ENCODE results near the gene SNRNP35. TPM values are rescaled to one million over a fixed set of nuclear protein-coding genes. Genes with fewer than 3 reads are reported as not detected.
"Not testable (repeated sequence)": the region's sequence is repeated elsewhere in the genome, so short reads cannot be mapped to it uniquely, and the experiment has no call there.

Gene SNRNP35
- total RNA-seq, 2 experiments from 2014 or later, result 26.2 to 28.6 TPM

DNA sequence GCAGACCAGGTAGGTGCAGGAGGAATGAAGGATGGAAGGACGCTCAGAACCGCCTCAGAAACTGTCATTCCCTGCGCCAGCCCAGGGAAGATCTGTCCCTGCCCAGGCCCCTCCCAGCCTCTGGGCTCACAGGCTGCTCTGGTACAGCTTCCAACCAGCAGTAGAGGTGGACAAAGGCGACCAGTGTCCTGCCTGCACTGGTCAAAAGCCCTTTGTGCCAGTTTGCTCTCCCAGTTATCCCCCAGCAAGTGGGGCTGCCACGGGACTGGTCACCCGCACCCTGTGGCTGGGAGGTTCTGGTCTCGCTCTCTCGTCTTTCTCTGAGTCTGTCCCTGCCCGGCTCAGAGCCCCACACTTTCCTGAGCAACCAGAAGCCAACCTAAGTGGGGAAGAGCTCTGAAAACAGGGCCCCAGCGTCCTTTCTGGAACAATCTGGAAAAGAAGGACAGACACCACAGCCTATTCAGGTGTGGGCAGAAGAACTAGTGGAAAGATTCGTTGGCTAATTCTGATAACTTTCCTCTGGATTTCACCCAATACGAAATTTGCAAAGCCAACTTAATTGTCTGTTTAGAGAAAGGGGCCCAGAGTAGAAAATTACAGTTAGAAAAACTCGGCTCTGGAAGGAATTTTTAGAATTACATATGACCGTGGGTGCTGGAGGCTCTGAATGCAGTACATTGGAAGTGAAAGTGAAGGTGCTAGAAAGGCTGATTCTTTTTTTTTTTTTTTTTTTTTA is 21.7 kb downstream of the SNRNP35 start:
- no peak overlapping the region for H3K27ac ChIP-seq (ENCODE audit: low read depth in 1 of 2, low read length in 2 of 2)
- intact Hi-C loops (cut with DNase I, micrococcal nuclease), result no loop called here
- TF ChIP-seq, protein P1, sequence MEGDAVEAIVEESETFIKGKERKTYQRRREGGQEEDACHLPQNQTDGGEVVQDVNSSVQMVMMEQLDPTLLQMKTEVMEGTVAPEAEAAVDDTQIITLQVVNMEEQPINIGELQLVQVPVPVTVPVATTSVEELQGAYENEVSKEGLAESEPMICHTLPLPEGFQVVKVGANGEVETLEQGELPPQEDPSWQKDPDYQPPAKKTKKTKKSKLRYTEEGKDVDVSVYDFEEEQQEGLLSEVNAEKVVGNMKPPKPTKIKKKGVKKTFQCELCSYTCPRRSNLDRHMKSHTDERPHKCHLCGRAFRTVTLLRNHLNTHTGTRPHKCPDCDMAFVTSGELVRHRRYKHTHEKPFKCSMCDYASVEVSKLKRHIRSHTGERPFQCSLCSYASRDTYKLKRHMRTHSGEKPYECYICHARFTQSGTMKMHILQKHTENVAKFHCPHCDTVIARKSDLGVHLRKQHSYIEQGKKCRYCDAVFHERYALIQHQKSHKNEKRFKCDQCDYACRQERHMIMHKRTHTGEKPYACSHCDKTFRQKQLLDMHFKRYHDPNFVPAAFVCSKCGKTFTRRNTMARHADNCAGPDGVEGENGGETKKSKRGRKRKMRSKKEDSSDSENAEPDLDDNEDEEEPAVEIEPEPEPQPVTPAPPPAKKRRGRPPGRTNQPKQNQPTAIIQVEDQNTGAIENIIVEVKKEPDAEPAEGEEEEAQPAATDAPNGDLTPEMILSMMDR (IDR thresholded peaks at IDR 0.05), result no peak
- DNase-seq, result no peak
- peaks cover 5% of the 10 kb centered on the region for H3K36me3 Mint-ChIP-seq (ENCODE audit: low read depth)
- peaks cover 46% of the 10 kb centered on the region for H3K4me1 ChIP-seq (ENCODE audit: insufficient read depth, low read length)
- CTCF ChIA-PET, result no interaction called here
- H3K27me3 ChIP-seq (ENCODE audit: control insufficient read depth in 1 of 2, insufficient read depth in 2 of 2, low read length in 2 of 2), result no peaks in the 10 kb centered on the region
- no peak for ATAC-seq (ENCODE audit: poor library complexity)
- peaks cover 39% of the 10 kb centered on the region for H3K4me1 Mint-ChIP-seq (ENCODE audit: low read depth)
- POLR2A ChIA-PET, result no interaction called here
- no peaks in the 10 kb centered on the region for H3K27me3 Mint-ChIP-seq
- no peaks in the 10 kb centered on the region for H3K9me3 Mint-ChIP-seq
- peak overlapping the region; percentile 24 for H3K27ac Mint-ChIP-seq
- H3K4me3 Mint-ChIP-seq, result no peak overlapping the region
- no peaks in the 10 kb centered on the region for H3K36me3 ChIP-seq (ENCODE audit: insufficient read depth, low read length)
- H3K9me3 ChIP-seq (ENCODE audit: control insufficient read depth in 1 of 2, insufficient read depth in 1 of 2, low read length in 2 of 2), result no peaks in the 10 kb centered on the region
- no peak overlapping the region for H3K4me3 ChIP-seq (ENCODE audit: low read length)

DNA sequence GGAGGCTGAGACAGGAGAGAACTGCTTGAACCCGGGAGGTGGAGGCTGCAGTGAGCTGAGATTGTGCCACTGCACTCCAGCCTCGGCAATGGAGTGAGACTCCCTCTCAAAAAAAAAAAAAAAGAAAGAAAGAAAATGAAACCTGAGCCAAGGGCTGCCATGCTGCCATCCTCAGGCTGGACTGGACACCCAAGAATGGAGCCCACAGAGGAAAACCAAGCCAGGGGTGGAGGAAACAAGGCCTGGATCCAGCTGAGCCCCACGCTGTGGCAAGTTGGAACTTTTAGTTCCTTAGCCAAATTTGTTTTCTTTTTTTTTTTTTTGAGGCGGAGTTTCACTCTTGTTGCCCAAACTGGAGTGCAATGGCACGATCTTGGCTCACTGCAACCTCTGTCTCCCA is 23.3 kb downstream of the SNRNP35 start:
- H3K4me3 ChIP-seq (ENCODE audit: low read length); POLR2A ChIA-PET; H3K9me3 Mint-ChIP-seq; H3K36me3 Mint-ChIP-seq (ENCODE audit: low read depth); H3K27me3 ChIP-seq (ENCODE audit: control insufficient read depth in 1 of 2, insufficient read depth in 2 of 2, low read length in 2 of 2); H3K27ac ChIP-seq (ENCODE audit: low read depth in 1 of 2, low read length in 2 of 2); DNase-seq; H3K4me3 Mint-ChIP-seq; ATAC-seq (ENCODE audit: poor library complexity); H3K36me3 ChIP-seq (ENCODE audit: insufficient read depth, low read length); intact Hi-C loops (cut with DNase I, micrococcal nuclease); H3K9me3 ChIP-seq (ENCODE audit: control insufficient read depth in 1 of 2, insufficient read depth in 1 of 2, low read length in 2 of 2); H3K27me3 Mint-ChIP-seq; H3K27ac Mint-ChIP-seq: not testable (repeated sequence)
- H3K4me1 Mint-ChIP-seq (ENCODE audit: low read depth), result peaks cover 39% of the 10 kb centered on the region
- CTCF ChIA-PET, result interaction anchor here (0.7 kb wide), 1 partner anchor 8 kb away, joined by 4 read pairs; no protein-coding TSS in a partner anchor
- H3K4me1 ChIP-seq (ENCODE audit: insufficient read depth, low read length), result peaks cover 39% of the 10 kb centered on the region

DNA sequence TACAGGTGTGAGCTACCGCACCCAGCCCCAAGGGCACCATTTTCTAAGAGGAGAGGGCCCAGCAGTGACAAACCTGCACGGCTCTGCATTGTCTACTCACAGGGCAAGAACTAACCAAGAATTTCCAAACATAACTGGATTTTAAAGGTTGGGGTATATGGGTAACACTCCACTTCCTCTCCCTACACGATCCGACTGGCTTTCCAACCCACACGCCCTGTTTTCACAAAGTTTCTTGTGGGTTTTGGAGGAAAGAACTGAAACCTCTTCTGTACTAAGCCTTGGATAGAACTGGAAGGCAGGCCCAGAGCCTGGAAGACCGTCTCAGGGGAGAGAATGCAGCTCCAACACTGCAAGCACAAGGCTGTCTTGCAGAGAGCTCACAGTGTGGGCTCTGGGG is 24.9 kb downstream of the SNRNP35 start:
- H3K27me3 Mint-ChIP-seq, result no peaks in the 10 kb centered on the region
- CTCF ChIA-PET, result no interaction called here
- POLR2A ChIA-PET, result no interaction called here
- no peak overlapping the region for H3K4me3 ChIP-seq (ENCODE audit: low read length)
- no peak overlapping the region for H3K27ac ChIP-seq (ENCODE audit: low read depth in 1 of 2, low read length in 2 of 2)
- no peak for DNase-seq
- no peaks in the 10 kb centered on the region for H3K27me3 ChIP-seq (ENCODE audit: control insufficient read depth in 1 of 2, insufficient read depth in 2 of 2, low read length in 2 of 2)
- no peak overlapping the region for H3K4me3 Mint-ChIP-seq
- no peaks in the 10 kb centered on the region for H3K9me3 Mint-ChIP-seq
- intact Hi-C loops (cut with DNase I, micrococcal nuclease), result no loop called here
- no peak overlapping the region for H3K27ac Mint-ChIP-seq
- peaks cover 32% of the 10 kb centered on the region for H3K4me1 Mint-ChIP-seq (ENCODE audit: low read depth)
- no peak for ATAC-seq (ENCODE audit: poor library complexity)
- no peaks in the 10 kb centered on the region for H3K9me3 ChIP-seq (ENCODE audit: control insufficient read depth in 1 of 2, insufficient read depth in 1 of 2, low read length in 2 of 2)
- H3K36me3 Mint-ChIP-seq (ENCODE audit: low read depth), result no peaks in the 10 kb centered on the region
- H3K4me1 ChIP-seq (ENCODE audit: insufficient read depth, low read length), result peaks cover 34% of the 10 kb centered on the region
- TF ChIP-seq, protein P1 (IDR thresholded peaks at IDR 0.05), result no peak
- H3K36me3 ChIP-seq (ENCODE audit: insufficient read depth, low read length), result no peaks in the 10 kb centered on the region

Data from CD4-positive, alpha-beta T cell (primary cell).